ENCODE measurements around the gene JAKMIP1. TPM values are rescaled to one million over a fixed set of nuclear protein-coding genes. Genes with fewer than 3 reads are reported as not detected.

The JAKMIP1 gene
- total and polyA plus RNA-seq, 2 of the 13 experiments (the other 11 are each of a cell fraction or from before 2014, with no cell fraction given), result not detected

- intact Hi-C loops (cut with micrococcal nuclease; ENCODE audit: unreplicated experiment) (no loop called here), in situ Hi-C loops (cut with HindIII; ENCODE audit: extremely low pct_ligation_motif_present, low pct_unique_long_range_greater_than_20kb) (no loop called here)
- Histone ChIP-seq H2AFZ (ENCODE audit: low read length) (no peak overlapping the region), H3K79me2 (ENCODE audit: insufficient read depth, low read length) (no peaks in the 10 kb centered on the region), H3K9me3 (ENCODE audit: low read length) (no peaks in the 10 kb centered on the region), H3K4me3 (replicated peaks in 1 of 3; ENCODE audit: insufficient read depth in 1 of 3, low read depth in 2 of 3, low read length in 3 of 3) (no peak overlapping the region), H3K27me3 (ENCODE audit: control insufficient read depth in 1 of 2, insufficient read depth in 2 of 2, low read length in 2 of 2) (0 out of 5 replicates have a peak, but pooled peaks cover 0 to 3% of the 10 kb centered on the region in 2 experiments), H3K4me2 (ENCODE audit: low read depth, low read length) (no peak overlapping the region), H3K9ac (ENCODE audit: insufficient read depth, low read depth, low read length) (no peak overlapping the region), H3K27ac (ENCODE audit: extremely low read length, insufficient read depth, low read length) (no peak overlapping the region), H3K36me3 (replicated peaks in 1 of 2; ENCODE audit: control insufficient read depth in 1 of 2, insufficient read depth in 2 of 2, low read length in 2 of 2) (no peaks in the 10 kb centered on the region), H4K20me1 (ENCODE audit: insufficient read depth, low read length) (no peaks in the 10 kb centered on the region), H3K4me1 (ENCODE audit: insufficient read depth, low read length) (no peaks in the 10 kb centered on the region)
- ATAC-seq (no peak), DNase-seq (ENCODE audit: low spot score) (no peak), FAIRE-seq (no peak)
- CTCF ChIA-PET (ENCODE audit: low intra/inter-chr PET ratio, low total read pairs), result no interaction called here
- no TSS peak for BruUV-seq (replicated peaks)
- WGBS (ENCODE audit: low lambda C conversion rate), result 3% methylated on average over 3 of the region's 3 CpGs
- POLR2A ChIA-PET, result no interaction called here
- TF ChIP-seq ETS1 (CRISPR knock-in tag; IDR thresholded peaks at IDR 0.05) (no peak), ZXDC (CRISPR knock-in tag; IDR thresholded peaks at IDR 0.05) (no peak), HMGXB4 (CRISPR knock-in tag; IDR thresholded peaks at IDR 0.05; ENCODE audit: borderline replicate concordance in 1 of 2, low read depth in 1 of 2) (no peak), GATAD2A (CRISPR knock-in tag; IDR thresholded peaks at IDR 0.05) (no peak), ZNF331 (CRISPR knock-in tag; IDR thresholded peaks at IDR 0.05) (no peak), ZBTB40 (IDR thresholded peaks at IDR 0.05) (no peak), ZBTB40 (CRISPR knock-in tag; IDR thresholded peaks at IDR 0.05) (no peak), ZMAT3 (CRISPR knock-in tag; conservative IDR thresholded peaks at IDR 0.05) (no peak), ZNF101 (CRISPR knock-in tag; IDR thresholded peaks at IDR 0.05; ENCODE audit: borderline replicate concordance, low read depth) (no peak)
Observed at GRCh38 chr4:6216588-6216987, 16.2 kb upstream of the JAKMIP1 start.
